HG03060 (cell line): ENCODE results near the gene RAB29.
A peak's percentile ranks its signal among the peaks of the same experiment; 100 is the strongest.
"Not testable (repeated sequence)": the region's sequence is repeated elsewhere in the genome, so short reads cannot be mapped to it uniquely, and the experiment has no call there.

Source experiments
- ATAC-seq: cut with Tn5 transposase; IDR thresholded peaks from one replicate; pipeline ENCODE4 v1.9.1; 2021; ENCODE audit warnings: low read depth, moderate number of reproducible peaks; ENCODE audit not compliant: unreplicated experiment

Gene RAB29, protein sequence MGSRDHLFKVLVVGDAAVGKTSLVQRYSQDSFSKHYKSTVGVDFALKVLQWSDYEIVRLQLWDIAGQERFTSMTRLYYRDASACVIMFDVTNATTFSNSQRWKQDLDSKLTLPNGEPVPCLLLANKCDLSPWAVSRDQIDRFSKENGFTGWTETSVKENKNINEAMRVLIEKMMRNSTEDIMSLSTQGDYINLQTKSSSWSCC

DNA sequence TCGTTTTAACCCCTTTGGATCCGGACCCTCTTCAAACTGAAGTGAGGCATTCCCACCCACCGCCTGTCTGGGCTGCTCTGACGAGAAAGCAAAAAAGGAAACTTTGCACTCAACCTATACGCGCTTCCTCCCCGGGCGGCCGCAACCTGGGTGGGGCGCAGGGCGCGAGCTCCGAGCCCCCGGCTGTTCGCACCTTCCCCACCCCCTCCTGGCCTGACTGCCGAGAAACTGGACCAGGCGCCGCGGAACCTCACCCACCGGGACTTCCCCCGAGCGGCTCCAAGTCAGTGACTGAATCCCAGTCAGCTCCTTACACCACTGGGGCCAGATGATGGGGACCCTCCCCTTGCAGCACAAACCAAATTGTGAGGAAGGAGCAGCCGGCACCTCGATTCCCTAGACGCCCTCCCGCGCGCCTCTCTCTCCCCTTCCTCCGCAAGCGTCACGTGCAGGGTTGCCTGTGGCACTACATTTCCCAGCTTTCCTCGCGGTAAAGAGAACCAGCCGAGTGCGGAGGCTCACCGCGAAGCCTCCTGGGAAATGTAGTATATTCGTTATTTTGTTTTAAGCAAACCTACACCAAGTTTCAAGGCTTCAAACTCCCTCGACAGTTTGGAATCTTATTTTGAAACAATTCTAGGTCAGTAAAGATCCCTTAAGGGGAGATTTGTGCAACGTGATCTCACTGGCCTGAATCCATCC is at the start of gene RAB29:
RAB29 (minus strand) TSS at position 468 of the 702 bp plus-strand sequence. CDS start 526 bp downstream, outside the sequence.
- peak; percentile 77 for ATAC-seq

DNA sequence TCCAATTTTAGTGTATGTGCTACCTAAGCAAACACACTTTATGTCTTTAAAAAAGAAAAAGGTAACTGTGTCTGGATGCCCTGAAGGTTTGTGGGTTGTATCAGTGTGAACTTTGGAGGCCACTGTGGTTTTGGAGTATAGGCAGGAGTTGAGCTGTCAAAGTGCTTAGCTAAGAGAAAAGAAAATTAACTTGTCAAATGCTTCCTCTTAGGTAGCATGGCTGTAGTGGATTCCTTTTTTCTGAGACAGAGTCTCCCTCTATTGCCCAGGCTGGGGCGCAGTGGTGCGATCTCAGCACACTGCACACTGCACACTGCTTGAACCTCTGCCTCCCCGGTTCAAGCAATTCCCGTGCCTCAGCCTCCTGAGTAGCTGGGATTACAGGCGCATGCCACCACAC is 48.9 kb upstream of the RAB29 start:
- no peak for ATAC-seq

DNA sequence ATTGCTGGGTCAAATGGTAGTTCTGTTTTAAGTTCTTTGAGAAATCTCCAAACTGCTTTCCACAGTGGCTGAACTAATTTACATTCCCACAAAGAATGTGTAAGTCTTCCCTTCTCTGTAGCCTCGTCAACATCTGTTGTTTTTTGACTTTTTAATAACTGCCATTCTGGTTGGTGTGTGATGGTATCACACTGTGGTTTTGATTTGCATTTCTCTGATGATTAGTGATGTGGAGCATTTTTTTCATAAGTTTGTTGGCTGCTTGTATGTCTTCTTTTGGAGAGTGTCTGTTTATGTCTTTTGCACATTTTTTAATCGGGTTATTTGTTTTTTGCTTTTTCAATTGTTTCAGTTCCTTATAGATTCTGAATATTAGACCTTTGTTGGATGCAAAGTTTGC is 48.0 kb upstream of the RAB29 start:
- not testable (repeated sequence) for ATAC-seq

DNA sequence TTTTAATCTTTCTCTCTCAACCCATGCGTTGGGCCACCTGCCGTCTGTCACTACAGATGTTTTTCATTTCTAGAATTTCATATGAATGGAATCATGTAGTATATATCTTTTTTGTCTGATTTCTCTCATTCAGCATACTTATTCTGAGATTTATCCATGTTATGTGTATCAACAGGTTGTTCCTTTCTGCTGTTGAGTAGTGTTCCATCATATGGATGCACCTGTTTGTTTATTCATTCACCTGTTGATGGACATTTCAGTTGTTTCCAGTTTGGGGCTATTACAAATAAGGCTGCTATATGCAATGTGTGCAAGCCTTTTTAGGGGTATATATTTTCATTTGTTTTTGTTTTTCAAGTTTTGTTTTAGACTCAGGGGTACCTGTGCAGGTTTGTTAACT is 47.1 kb upstream of the RAB29 start:
- ATAC-seq, result no peak

DNA sequence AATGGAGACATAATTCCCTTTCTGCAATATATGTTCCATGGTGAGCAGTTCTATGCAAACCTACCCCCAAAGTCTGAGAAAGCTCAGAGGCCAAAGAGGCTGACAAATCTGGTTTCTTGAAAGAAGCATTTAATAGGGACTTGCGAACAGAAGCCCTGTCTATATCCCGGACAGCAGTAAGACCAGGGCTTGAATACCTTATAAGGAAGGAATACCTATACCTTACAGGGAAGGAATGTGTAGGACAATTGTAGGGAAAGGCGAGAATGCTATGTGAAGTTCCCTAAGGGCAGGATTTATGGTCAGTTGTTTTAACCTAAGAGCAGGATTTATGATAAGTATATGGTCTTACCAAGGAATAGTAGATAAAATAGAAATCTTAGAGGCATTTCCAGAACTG is 42.7 kb upstream of the RAB29 start:
- no peak for ATAC-seq

DNA sequence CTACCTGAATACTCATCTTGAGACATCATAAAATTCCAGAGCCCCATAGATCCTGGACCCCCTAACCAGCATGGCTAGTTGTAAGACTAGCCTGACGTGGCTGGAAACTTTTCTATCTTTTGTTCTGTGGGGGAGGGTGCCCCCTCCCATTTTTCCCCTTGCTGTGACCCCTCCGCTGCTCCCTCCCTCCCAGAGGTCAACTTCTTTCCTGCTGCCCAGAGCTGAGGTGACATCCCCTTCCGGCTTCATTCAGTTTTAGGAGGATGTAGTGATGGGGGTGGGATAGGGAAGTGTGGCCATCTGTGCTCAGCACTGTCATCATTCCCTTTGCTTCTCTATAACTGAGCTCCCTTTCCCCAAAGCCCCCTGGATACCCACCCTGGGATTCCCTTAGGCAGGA is 42.1 kb upstream of the RAB29 start:
- ATAC-seq, result no peak

DNA sequence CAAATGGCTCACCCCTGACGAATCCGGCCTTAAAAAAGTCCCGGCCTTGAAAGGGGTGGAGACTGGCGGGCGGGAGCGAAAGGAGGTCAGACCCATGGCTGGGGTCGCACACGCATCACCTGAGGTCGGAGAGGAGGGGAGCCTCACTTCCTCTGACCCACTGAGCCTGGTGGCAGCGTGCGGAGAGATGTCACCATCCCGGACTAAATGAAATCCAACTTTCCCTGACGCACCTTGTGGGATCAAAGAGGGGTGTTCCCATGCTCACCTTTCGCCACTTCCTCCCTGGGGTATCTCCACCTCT is 38.4 kb upstream of the RAB29 start:
- no peak for ATAC-seq

DNA sequence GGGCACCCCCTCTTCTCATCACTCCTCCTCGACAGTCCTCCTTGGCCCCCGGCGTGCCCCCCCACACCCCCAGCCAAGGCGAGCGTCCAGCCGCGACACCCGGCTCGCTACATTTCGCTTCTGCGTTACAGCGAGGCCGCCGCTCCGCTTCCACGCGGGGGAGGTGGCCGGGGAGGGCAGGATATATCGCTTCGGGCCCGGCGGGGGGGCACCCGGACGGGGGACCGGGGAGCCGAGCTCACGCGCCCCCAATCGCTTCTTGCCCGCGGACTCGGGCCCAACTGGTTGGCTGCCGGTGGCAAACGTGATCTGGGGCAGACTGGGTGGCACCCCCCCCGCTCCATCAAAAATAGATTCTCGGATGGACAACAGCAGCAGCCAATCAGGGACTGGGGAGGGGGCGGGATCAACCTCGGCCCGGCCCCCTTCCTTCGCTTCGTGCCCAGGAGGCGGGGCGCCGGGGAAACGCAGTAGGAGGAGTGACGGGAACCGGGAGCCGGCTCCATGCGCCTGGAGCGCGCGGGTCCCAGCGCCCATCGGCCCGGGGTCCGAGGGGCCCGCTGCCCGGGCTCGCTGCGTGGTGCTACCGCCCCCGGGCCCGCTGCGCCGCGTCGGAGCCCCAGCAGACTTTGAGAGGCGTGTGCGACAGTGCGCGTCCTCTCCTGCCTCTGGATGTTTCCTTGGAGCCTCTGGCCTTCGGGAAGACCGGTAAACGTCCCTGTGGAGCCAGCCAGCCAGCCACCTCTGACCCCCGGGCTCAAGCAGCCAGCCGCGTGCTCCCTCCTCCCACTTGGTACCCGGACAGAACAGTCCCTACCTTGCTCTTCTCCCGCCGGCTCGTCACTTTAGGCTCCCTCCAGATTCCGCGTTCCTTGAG is 37.8 kb upstream of the RAB29 start, which contains the start of gene SLC41A1:
SLC41A1 (minus strand) TSS at position 321 of the 877 bp plus-strand sequence. CDS start 2,757 bp downstream, outside the sequence.
- peak; percentile 69 for ATAC-seq

DNA sequence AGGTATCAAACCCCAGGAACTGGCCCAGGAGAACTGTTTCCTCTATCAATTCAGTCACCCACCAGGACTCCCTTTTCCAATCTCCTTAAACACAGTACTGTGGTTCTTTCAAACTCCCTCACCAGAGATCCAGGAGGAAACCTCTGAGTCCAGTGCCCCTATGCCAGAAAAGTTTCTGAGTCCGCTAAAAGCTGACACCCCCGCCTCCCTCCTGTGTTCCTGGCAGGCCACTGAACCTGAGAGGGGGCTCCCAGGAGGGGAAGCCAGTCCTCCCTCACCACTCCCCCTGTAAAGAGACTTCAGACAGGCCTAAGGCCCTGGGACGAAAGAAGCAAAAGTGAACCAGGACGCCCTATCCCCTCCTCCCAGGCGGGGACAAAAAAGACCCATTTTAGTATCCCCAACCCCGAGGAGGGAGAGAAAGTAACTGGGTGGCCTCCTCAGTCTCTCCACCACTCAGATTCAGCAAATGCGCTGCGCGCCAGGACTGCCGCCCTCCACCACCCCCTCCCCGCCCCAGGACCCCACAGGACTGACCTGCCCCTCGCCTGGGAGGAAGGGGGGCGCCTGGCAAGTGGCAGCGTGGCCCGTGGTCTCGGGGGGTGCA is 37.1 kb upstream of the RAB29 start:
- no peak for ATAC-seq

DNA sequence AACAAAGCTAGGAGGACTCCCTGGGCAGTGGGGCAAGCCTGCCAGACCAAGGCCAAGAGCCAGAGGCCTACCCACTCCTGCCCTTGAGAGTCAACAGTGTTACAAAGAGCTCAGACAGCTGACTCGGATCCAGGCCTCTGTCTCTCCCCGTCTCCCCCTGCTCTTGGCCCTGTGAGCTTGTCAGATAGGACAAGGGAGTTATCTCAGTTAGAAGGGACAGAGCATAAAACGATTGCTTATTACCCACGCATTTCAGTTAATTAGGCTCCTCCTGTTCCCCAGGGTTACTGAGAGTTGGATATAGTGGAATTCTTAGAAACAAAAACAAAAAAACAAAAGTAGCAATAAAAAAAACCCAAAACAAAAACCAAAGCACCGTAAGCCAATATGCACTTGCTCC is 36.4 kb upstream of the RAB29 start:
- ATAC-seq, result no peak

DNA sequence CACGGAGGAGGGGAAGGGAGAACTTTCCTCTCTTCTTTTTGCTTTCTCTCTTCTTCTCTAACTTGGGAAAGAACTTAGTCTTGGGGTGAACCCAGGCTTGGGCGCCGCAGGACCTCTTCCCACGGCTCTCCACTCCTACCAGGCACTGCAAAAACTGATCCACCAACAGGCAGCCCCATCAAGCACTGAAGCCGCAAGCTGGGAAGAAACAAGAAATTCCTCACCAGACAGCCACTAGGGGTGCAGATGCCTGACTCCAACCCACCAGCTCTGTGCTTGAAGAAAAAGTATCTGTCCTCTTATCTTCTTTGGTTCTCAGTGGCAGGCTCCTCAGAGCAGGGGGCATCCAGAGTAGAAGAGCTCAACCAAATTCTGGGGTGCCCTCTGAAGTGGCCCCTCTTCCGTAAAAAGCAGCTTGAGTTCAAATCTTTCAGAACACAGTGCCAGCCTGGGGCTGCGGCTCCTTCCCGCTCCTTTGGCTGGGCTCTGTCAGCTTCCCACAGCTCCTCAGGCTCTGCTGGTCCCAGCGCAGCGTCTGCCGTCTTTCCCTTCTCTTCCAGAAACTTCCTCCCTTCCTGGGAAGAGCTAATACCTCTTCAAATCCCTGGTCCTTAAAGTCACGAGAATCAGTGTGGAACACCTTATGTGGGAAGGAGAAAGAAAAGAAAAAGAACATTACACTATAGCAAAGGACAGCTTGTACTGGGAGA is 35.3 kb upstream of the RAB29 start:
- no peak for ATAC-seq

DNA sequence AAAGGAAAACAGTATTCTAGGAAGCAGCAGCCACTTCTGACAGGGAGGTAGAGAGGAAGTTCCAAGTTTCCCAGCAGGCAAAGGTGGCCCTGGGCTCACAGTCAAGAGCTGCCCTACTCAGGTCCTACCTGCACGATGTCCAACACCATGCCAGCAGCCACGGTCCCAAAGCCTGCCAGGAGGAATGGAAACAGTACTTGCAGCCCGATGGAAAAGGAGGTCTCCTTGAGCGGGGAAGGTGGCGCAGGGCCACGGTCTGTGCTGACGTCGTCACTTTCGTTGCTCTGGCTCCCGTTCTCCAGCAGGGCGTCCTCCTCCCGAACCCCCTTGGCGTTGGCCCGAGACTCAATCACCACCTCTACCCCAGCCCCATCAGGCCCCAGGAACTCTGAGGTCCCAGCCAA is 34.7 kb upstream of the RAB29 start:
- ATAC-seq, result no peak

DNA sequence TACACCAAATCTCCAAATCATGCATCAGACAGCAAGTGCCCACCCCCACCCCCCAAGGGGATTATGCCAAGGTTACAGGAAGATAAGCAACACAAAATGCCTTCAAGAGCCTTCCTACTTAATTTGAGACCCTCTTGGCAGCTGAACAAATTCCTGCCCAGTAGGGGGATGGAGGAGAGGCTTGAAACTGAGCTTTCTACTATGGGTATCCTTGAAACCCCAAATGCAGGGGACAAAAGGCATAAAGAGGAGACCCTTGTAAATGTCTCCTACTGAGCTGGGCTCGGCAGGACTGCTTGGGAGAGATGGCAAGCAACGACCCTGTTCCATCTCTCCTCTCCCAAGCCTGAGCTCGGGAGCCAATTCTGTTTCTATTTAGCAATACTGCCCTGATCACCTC is 34.2 kb upstream of the RAB29 start:
- no peak for ATAC-seq

DNA sequence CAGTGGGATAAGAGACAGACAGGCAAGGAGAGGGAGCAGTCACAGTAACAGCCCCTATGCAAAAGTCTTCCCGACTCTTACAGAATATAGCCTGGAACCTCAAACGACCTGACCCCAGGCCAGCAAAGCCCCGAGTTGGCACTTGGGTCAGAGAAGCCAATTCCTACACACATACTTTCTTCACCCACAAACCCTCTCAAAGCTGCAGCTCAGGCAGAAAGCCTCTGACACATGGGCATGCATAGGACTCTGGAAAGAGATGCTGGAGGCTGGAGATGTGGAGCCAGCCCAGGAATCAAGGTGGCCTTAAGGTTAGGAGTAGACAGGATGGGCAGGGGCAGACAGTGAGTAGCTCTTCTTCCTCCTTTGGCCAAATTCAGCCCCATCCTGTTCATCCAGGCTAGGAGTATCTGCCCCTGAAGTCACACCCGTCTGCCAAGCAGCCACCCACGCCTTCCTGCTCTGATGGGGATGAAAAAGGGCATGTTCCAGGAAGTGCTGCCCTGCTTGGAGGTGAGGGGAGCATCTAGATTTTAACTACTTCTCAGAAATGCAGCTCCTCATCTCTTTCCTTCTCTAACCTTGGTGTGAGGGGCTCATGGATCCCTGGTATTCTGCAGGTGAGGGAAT is 29.9 kb upstream of the RAB29 start:
- no peak for ATAC-seq

DNA sequence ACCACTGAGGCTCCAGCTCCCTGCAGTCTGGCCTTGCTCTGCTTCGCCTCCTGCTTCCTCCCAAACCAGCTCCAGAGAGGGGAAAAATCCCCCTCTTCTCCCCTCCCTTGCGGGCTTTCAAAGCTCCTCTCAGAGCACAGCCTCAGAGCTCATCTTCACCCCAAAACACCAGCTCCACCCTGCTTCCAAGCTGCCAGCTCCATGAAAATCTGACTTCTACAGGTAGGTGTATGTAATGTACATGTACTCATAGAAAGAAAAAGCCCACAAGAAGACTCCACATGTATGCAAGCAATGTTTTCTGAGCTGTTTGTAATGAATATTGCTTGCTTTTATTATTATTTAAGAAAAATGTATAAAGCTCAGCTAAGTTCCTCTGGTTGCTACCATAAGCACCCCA is 29.3 kb upstream of the RAB29 start:
- ATAC-seq, result no peak

DNA sequence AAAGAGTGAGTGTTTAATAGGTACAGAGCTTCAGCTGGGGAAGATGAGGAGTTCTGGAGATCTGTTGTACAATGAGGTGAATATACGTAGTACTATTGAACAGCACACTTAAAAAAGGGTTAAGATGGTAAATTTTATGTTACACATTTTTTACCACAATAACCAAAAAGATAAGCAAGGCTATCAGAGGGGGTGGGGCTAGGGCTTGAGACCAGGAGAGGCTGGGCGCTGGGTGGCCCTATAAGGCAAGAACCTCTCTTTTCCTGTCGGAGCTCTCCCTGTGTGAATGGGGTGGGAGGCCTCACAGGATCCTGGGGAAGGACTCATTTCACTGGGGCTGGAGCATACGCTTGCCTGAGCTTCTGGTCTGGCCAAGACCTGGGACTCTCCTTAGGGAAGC is 28.7 kb upstream of the RAB29 start:
- ATAC-seq, result no peak

DNA sequence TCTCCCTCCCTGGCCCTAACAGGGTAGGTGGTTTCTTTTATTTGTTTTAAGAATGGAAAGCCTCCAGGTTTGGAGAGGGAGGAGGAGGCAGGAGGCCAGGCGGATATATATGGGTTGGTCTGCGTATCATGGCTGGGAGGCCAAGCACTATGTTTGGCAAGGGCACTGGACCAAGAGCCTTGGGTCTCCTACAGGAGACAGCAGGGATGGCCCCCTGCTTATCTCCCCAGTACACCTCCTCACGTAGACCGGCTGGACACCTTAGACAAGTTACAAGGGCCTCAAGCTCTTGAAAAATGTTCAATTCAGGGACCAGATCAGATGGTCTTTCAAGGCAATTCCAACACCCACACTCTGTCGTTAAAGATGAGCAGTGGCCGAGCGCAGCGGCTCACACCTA is 26.8 kb upstream of the RAB29 start:
- ATAC-seq, result no peak

DNA sequence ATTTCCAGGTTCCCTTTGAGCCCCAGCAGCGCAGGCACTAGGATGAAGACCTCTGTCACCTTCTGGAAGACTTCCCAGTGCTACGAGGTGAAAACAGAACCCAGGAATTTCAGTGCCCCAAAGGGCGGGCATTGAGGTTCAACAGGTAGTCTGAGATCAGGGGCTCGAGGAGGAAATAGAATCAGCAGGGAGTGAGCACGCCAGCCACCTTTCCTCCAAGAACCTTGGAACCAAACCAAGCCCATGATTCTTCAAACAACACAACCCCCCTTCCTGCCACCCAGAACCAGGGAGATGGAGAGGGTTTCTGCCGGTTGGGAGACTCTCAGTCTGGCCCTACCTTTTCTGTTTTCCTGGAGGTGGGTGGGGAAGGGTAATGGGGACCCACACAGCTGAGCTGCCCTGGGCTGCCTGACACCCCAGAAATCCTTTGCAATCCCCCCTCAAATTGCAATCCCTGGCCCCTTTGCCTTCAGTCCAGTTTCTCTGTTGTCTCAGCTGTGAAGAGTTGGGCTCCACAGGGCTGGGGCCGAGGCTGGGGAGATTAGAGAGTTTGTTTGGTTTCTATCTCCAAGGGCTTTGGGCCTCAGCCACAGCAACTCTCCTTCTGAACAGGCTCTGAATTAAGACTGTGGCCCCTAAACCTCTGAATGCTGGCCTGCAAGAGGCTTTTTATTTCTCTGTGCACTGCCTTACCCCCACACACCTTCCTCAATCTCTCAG is 25.9 kb upstream of the RAB29 start:
- ATAC-seq, result no peak

DNA sequence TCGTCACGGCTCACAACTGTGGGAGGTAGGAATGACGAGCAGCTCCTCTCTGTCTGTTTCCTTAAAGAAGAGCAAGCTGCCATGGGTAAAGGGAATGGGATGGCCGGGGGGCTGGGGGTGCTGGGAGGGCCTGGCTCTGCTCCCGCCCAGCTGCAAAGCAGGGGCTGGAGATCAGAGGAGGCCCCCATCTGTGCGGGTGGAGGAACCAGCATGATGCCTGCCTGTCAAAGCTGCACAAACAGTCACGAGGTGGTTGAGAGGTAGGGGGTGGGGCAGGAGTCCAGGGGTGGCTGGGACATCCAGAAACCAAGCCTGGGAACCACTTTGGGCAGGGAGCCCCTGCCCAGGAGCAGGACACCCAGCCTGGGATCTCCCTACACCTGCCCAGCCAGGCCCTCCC is 25.1 kb upstream of the RAB29 start:
- no peak for ATAC-seq
